Lower leg skin (tissue), 4 donors: ENCODE data around the gene ADGRA3. TPM values are rescaled to one million over a fixed set of nuclear protein-coding genes. Genes with fewer than 3 reads are reported as not detected.

Experiments
- DNase-seq, 2 donors: peaks; one replicate each; pipeline ENCODE4 v3.0.0-alpha.2; 2019; ENCODE audit warnings: low spot score in 2 of 2
- H3K4me3 ChIP-seq: fragments of 200-600 bp; sonication (generic); 2 replicates; pipeline ENCODE4 v1.5.1; 2017; ENCODE audit warnings: mild to moderate bottlenecking, low read depth; ENCODE audit not compliant: poor library complexity, severe bottlenecking
- CTCF ChIP-seq, 3 donors: fragments of 450-650 bp; IDR thresholded peaks; one replicate each; pipeline ENCODE4 v1.5.1; 2016; ENCODE audit warnings: antibody characterized with exemption in 3 of 3, mild to moderate bottlenecking in 3 of 3, moderate library complexity in 2 of 3
- POLR2A ChIP-seq, 2 donors: fragments of 450-650 bp; IDR thresholded peaks; one replicate each; pipeline ENCODE4 v1.6.1; 2016 to 2017; ENCODE audit warnings: antibody characterized with exemption in 2 of 2, mild to moderate bottlenecking in 1 of 2, moderate library complexity in 1 of 2
- WGBS, 2 donors: methylation state at CpG; one replicate each; pipeline ENCODE4 v1.1.5; 2018; 5-methylcytosine and 5-hydroxymethylcytosine counted together
- intact Hi-C: fragments of 100-400 bp; cut with DNase I; formaldehyde crosslinking; loops from one replicate; pipeline ENCODE4 v1.15.0; 2023; ENCODE audit warnings: low total_unique reads
- total RNA-seq, 4 donors: library from RNA; depleted of rRNA; stranded (reverse); fragments of >200 nt; gene quantifications; one replicate each; pipeline ENCODE4 v1.1.0, GENCODE V29; 2016

Gene ADGRA3
- total RNA-seq, 4 donors from 2014 or later = 8.4 to 14.9 (median 12.6) TPM

- 57 to 64% methylated on average over 8 of the region's 8 CpGs for WGBS, 2 donors
- intact Hi-C loops = no loop called here
- TF ChIP-seq POLR2A (IDR thresholded peaks at IDR 0.05) = no peak
- TF ChIP-seq CTCF (IDR thresholded peaks at IDR 0.05) = no peak
- H3K4me3 ChIP-seq = no peak overlapping the region
- no peak for DNase-seq
Measured at GRCh38 chr4:22500128-22500611, 15.7 kb downstream of the ADGRA3 start.

- intact Hi-C loops = no loop called here
- no peak for DNase-seq
- WGBS, 2 donors = 62 to 69% methylated on average over 6 of the region's 6 CpGs
- no peak overlapping the region for H3K4me3 ChIP-seq
- TF ChIP-seq CTCF (IDR thresholded peaks at IDR 0.05) (no peak), POLR2A (IDR thresholded peaks at IDR 0.05) (no peak)
Measured at GRCh38 chr4:22498866-22499265, 17.0 kb downstream of the ADGRA3 start.

- WGBS, 2 donors = 86 to 88% methylated on average over 6 of the region's 6 CpGs
- TF ChIP-seq POLR2A (IDR thresholded peaks at IDR 0.05) = no peak
- TF ChIP-seq CTCF (IDR thresholded peaks at IDR 0.05) = no peak
- intact Hi-C loops = no loop called here
- DNase-seq = no peak
- no peak overlapping the region for H3K4me3 ChIP-seq
Measured at GRCh38 chr4:22496165-22496813, 19.6 kb downstream of the ADGRA3 start.

GRCh38 chr4:22493523-22493922 lies 22.3 kb downstream of the ADGRA3 start:
- intact Hi-C loops = no loop called here
- WGBS, 2 donors = 88 to 90% methylated on average over 5 of the region's 5 CpGs
- H3K4me3 ChIP-seq = no peak overlapping the region
- TF ChIP-seq CTCF (IDR thresholded peaks at IDR 0.05) (no peak), POLR2A (IDR thresholded peaks at IDR 0.05) (no peak)
- DNase-seq = no peak

- TF ChIP-seq CTCF (IDR thresholded peaks at IDR 0.05) = no peak
- no peak for TF ChIP-seq POLR2A (IDR thresholded peaks at IDR 0.05)
- WGBS, 2 donors = 93 to 96% methylated on average over 2 of the region's 2 CpGs
- intact Hi-C loops = no loop called here
- no peak for DNase-seq
- no peak overlapping the region for H3K4me3 ChIP-seq
Measured at GRCh38 chr4:22492987-22493386, 22.9 kb downstream of the ADGRA3 start.

- H3K4me3 ChIP-seq = no peak overlapping the region
- no peak for DNase-seq
- intact Hi-C loops = no loop called here
- TF ChIP-seq POLR2A (IDR thresholded peaks at IDR 0.05) = no peak
- WGBS, 2 donors = 86 to 90% methylated on average over 6 of the region's 6 CpGs
Measured at GRCh38 chr4:22491939-22492338, 23.9 kb downstream of the ADGRA3 start.
